ENCODE results near the gene PLA2G6.

DNA sequence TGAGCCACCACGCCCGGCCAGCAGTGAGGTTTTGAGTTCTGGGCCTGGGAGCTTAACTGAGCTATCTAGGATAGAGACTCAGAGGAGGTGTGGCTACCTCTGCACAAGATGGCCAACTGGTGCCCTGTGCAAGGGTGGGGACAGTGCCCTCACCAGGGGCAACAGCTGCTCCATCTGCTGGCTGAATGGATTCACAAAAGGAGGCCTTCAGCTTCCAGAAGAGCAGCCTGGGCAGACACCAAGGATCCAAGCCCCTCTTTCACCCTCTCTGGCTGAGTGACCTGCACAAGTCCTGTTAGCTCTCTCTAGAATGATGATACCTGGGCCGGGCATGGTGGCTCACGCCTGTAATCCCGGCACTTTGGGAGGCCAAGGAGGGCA, 37.6 kb downstream of the PLA2G6 start:
- TF ChIP-seq, protein P1, sequence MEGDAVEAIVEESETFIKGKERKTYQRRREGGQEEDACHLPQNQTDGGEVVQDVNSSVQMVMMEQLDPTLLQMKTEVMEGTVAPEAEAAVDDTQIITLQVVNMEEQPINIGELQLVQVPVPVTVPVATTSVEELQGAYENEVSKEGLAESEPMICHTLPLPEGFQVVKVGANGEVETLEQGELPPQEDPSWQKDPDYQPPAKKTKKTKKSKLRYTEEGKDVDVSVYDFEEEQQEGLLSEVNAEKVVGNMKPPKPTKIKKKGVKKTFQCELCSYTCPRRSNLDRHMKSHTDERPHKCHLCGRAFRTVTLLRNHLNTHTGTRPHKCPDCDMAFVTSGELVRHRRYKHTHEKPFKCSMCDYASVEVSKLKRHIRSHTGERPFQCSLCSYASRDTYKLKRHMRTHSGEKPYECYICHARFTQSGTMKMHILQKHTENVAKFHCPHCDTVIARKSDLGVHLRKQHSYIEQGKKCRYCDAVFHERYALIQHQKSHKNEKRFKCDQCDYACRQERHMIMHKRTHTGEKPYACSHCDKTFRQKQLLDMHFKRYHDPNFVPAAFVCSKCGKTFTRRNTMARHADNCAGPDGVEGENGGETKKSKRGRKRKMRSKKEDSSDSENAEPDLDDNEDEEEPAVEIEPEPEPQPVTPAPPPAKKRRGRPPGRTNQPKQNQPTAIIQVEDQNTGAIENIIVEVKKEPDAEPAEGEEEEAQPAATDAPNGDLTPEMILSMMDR (conservative IDR thresholded peaks at IDR 0.05) = peak; percentile 43; the same call in 1 of the 2 replicates
- TF ChIP-seq EZH2 (IDR thresholded peaks at IDR 0.05; ENCODE audit: low read depth) = no peak
